ENCODE measurements around the gene ITGA11.

ITGA11 gene

DNA sequence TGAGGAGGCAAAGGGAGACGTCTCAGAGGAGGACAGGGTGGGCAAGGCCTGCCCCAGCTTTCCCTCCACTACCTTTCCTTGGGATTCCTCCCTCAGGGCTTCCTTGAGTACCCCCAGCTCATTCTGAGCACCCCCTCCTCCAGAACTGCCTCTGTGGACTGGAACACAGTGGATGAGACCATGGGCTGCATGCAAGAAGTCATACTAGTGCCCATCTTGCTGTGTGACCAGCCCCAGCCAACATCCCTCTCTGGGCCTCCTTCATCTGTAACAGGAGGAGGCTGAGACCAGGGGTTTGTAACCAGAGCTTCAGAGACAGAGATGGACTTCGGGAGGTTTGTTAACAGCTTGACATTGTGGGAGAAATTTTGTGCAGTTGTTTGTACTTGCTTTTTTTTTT lies 128.8 kb downstream of the ITGA11 start:
- H3K36me3 ChIP-seq (ENCODE audit: control insufficient read depth, insufficient read depth, low read length): no peaks in the 10 kb centered on the region

DNA sequence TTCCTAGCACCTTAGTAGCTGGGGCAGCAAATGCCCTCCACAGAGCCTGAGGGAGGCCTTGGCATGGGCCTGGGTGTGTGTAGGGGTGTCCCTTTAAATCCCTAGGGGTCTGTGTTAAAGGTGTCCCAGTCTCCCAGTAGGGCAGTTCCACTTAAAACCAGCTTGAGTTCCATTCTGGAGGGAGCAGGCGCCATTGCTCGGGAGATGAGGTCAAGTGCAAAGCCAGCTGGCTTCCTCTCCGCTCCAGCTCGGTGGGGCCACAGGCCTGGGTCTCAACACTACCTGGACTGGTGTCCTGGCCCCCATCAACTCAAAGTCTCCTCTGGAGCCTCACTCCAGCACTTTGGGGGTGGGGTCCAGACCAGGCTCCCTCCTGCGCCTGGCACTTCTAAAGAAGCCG lies 129.2 kb downstream of the ITGA11 start:
- Histone ChIP-seq H3K36me3 (ENCODE audit: control insufficient read depth, insufficient read depth, low read length) (no peaks in the 10 kb centered on the region), H3K9ac (ENCODE audit: low read depth, low read length) (no peak overlapping the region), H3K9me3 (ENCODE audit: control insufficient read depth, insufficient read depth, low read length) (no peaks in the 10 kb centered on the region), H3K27me3 (ENCODE audit: control insufficient read depth, insufficient read depth, low read length) (no peaks in the 10 kb centered on the region), H3K4me3 (ENCODE audit: low read depth, low read length) (no peak overlapping the region), H3K4me1 (ENCODE audit: control insufficient read depth, insufficient read depth, low read length) (peaks cover 19% of the 10 kb centered on the region)

More for the DNA sequence above, 128.8 kb downstream of the ITGA11 start:
- Histone ChIP-seq H3K9me3 (ENCODE audit: control insufficient read depth, insufficient read depth, low read length) (no peaks in the 10 kb centered on the region), H3K9ac (ENCODE audit: low read depth, low read length) (no peak overlapping the region), H3K4me1 (ENCODE audit: control insufficient read depth, insufficient read depth, low read length) (peaks cover 19% of the 10 kb centered on the region), H3K27me3 (ENCODE audit: control insufficient read depth, insufficient read depth, low read length) (no peaks in the 10 kb centered on the region), H3K4me3 (ENCODE audit: low read depth, low read length) (no peak overlapping the region)

GRCh38 chr15:68301301-68301700 lies 130.7 kb downstream of the ITGA11 start:
- H3K27me3 ChIP-seq (ENCODE audit: control insufficient read depth, insufficient read depth, low read length): no peaks in the 10 kb centered on the region
- no peak overlapping the region for H3K9ac ChIP-seq (ENCODE audit: low read depth, low read length)
- no peak overlapping the region for H3K4me3 ChIP-seq (ENCODE audit: low read depth, low read length)
- H3K4me1 ChIP-seq (ENCODE audit: control insufficient read depth, insufficient read depth, low read length): peaks cover 13% of the 10 kb centered on the region
- H3K9me3 ChIP-seq (ENCODE audit: control insufficient read depth, insufficient read depth, low read length): no peaks in the 10 kb centered on the region
- no peaks in the 10 kb centered on the region for H3K36me3 ChIP-seq (ENCODE audit: control insufficient read depth, insufficient read depth, low read length)

- Histone ChIP-seq H3K27me3 (ENCODE audit: control insufficient read depth, insufficient read depth, low read length) (no peaks in the 10 kb centered on the region), H3K4me1 (ENCODE audit: control insufficient read depth, insufficient read depth, low read length) (peaks cover 9% of the 10 kb centered on the region), H3K9ac (ENCODE audit: low read depth, low read length) (no peak overlapping the region), H3K4me3 (ENCODE audit: low read depth, low read length) (no peak overlapping the region), H3K9me3 (ENCODE audit: control insufficient read depth, insufficient read depth, low read length) (no peaks in the 10 kb centered on the region), H3K36me3 (ENCODE audit: control insufficient read depth, insufficient read depth, low read length) (no peaks in the 10 kb centered on the region)
Measured at GRCh38 chr15:68300115-68300940, 131.6 kb downstream of the ITGA11 start.

DNA sequence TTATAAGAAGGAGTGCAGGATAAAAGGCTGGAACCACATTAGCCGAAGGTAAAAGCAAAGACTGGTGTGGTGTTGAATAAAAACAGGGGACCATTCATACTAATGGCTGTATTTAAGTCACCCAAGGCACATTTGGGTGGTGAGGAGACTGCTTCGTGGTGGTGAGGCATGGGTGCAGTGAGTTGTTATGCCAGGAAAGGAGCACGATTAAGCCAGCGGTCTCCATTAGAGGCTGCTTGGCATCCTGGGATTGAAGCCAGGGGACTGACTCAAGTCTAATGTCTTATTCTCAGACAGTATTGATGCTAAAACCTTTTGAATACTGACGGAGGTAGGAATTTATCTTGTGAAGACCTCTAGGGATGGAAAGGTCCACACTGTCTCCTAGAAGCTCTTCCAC lies 132.5 kb downstream of the ITGA11 start:
- Histone ChIP-seq H3K4me1 (ENCODE audit: control insufficient read depth, insufficient read depth, low read length) (peaks cover under 1% of the 10 kb centered on the region), H3K9ac (ENCODE audit: low read depth, low read length) (no peak overlapping the region), H3K36me3 (ENCODE audit: control insufficient read depth, insufficient read depth, low read length) (no peaks in the 10 kb centered on the region), H3K9me3 (ENCODE audit: control insufficient read depth, insufficient read depth, low read length) (no peaks in the 10 kb centered on the region), H3K27me3 (ENCODE audit: control insufficient read depth, insufficient read depth, low read length) (no peaks in the 10 kb centered on the region), H3K4me3 (ENCODE audit: low read depth, low read length) (no peak overlapping the region)

- H3K9ac ChIP-seq (ENCODE audit: low read depth, low read length): no peak overlapping the region
- no peaks in the 10 kb centered on the region for H3K36me3 ChIP-seq (ENCODE audit: control insufficient read depth, insufficient read depth, low read length)
- no peaks in the 10 kb centered on the region for H3K4me1 ChIP-seq (ENCODE audit: control insufficient read depth, insufficient read depth, low read length)
- no peaks in the 10 kb centered on the region for H3K27me3 ChIP-seq (ENCODE audit: control insufficient read depth, insufficient read depth, low read length)
- no peaks in the 10 kb centered on the region for H3K9me3 ChIP-seq (ENCODE audit: control insufficient read depth, insufficient read depth, low read length)
- H3K4me3 ChIP-seq (ENCODE audit: low read depth, low read length): no peak overlapping the region
Measured at GRCh38 chr15:68298882-68299381, 133.0 kb downstream of the ITGA11 start.

GRCh38 chr15:68298336-68298735 lies 133.6 kb downstream of the ITGA11 start:
- H3K27me3 ChIP-seq (ENCODE audit: control insufficient read depth, insufficient read depth, low read length): no peaks in the 10 kb centered on the region
- no peak overlapping the region for H3K4me3 ChIP-seq (ENCODE audit: low read depth, low read length)
- H3K4me1 ChIP-seq (ENCODE audit: control insufficient read depth, insufficient read depth, low read length): no peaks in the 10 kb centered on the region
- no peaks in the 10 kb centered on the region for H3K36me3 ChIP-seq (ENCODE audit: control insufficient read depth, insufficient read depth, low read length)
- H3K9me3 ChIP-seq (ENCODE audit: control insufficient read depth, insufficient read depth, low read length): no peaks in the 10 kb centered on the region
- H3K9ac ChIP-seq (ENCODE audit: low read depth, low read length): no peak overlapping the region

- Histone ChIP-seq H3K4me1 (ENCODE audit: control insufficient read depth, insufficient read depth, low read length) (peaks cover 17% of the 10 kb centered on the region), H3K9ac (ENCODE audit: low read depth, low read length) (no peak overlapping the region), H3K36me3 (ENCODE audit: control insufficient read depth, insufficient read depth, low read length) (peaks cover 7% of the 10 kb centered on the region), H3K27me3 (ENCODE audit: control insufficient read depth, insufficient read depth, low read length) (no peaks in the 10 kb centered on the region), H3K4me3 (ENCODE audit: low read depth, low read length) (no peak overlapping the region), H3K9me3 (ENCODE audit: control insufficient read depth, insufficient read depth, low read length) (no peaks in the 10 kb centered on the region)
Measured at GRCh38 chr15:68295014-68295805, 136.8 kb downstream of the ITGA11 start.

DNA sequence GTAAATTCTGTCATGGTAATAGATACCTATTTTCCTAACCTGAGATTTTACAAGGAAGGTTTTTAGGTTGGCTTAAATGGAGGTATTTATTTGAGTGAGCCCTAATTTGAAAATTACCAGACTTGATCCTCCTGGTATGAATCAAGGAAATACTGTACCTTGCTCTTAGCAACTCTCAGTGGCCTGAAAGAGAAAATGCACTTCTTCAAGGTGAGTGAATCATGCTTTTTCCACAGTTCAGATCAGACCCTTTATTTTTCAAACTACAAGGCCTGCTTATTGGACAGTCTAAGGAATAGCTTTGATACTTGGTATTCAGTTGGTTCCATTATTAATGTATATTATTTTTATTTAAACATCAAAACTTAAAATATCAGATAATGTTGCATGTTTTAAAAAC lies 139.0 kb downstream of the ITGA11 start:
- peaks cover 15% of the 10 kb centered on the region for H3K36me3 ChIP-seq (ENCODE audit: control insufficient read depth, insufficient read depth, low read length)
- H3K4me1 ChIP-seq (ENCODE audit: control insufficient read depth, insufficient read depth, low read length): peaks cover 26% of the 10 kb centered on the region
- no peak overlapping the region for H3K9ac ChIP-seq (ENCODE audit: low read depth, low read length)
- no peak overlapping the region for H3K4me3 ChIP-seq (ENCODE audit: low read depth, low read length)
- H3K9me3 ChIP-seq (ENCODE audit: control insufficient read depth, insufficient read depth, low read length): no peaks in the 10 kb centered on the region
- H3K27me3 ChIP-seq (ENCODE audit: control insufficient read depth, insufficient read depth, low read length): no peaks in the 10 kb centered on the region

- Histone ChIP-seq H3K9me3 (ENCODE audit: control insufficient read depth, insufficient read depth, low read length) (no peaks in the 10 kb centered on the region), H3K27me3 (ENCODE audit: control insufficient read depth, insufficient read depth, low read length) (no peaks in the 10 kb centered on the region), H3K4me1 (ENCODE audit: control insufficient read depth, insufficient read depth, low read length) (peaks cover 26% of the 10 kb centered on the region), H3K4me3 (ENCODE audit: low read depth, low read length) (no peak overlapping the region), H3K36me3 (ENCODE audit: control insufficient read depth, insufficient read depth, low read length) (peaks cover 15% of the 10 kb centered on the region), H3K9ac (ENCODE audit: low read depth, low read length) (no peak overlapping the region)
Measured at GRCh38 chr15:68292157-68292781, 139.7 kb downstream of the ITGA11 start.

DNA sequence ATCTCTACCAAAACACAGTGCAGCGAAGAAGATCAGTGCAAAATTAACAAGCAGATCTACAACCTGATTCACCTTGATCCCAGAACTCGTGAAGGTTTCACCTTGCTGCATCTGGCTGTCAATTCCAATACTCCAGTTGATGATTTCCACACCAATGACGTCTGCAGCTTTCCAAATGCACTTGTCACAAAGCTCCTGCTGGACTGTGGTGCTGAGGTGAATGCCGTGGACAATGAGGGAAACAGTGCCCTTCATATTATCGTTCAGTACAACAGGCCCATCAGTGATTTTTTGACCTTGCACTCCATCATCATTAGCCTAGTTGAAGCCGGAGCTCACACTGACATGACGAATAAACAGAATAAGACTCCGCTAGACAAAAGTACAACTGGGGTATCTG lies 141.2 kb downstream of the ITGA11 start:
- Histone ChIP-seq H3K9me3 (ENCODE audit: control insufficient read depth, insufficient read depth, low read length) (no peaks in the 10 kb centered on the region), H3K27me3 (ENCODE audit: control insufficient read depth, insufficient read depth, low read length) (no peaks in the 10 kb centered on the region), H3K9ac (ENCODE audit: low read depth, low read length) (no peak overlapping the region), H3K36me3 (ENCODE audit: control insufficient read depth, insufficient read depth, low read length) (peaks cover 15% of the 10 kb centered on the region), H3K4me1 (ENCODE audit: control insufficient read depth, insufficient read depth, low read length) (peaks cover 32% of the 10 kb centered on the region), H3K4me3 (ENCODE audit: low read depth, low read length) (no peak overlapping the region)

Data from iPS-15b (cell line).